Esophagus squamous epithelium (tissue), 5 donors: ENCODE results near the gene ALMS1. TPM values are rescaled to one million over a fixed set of nuclear protein-coding genes. Genes with fewer than 3 reads are reported as not detected.
"Not testable (repeated sequence)": the region's sequence is repeated elsewhere in the genome, so short reads cannot be mapped to it uniquely, and the experiment has no call there.

Source experiments
- DNase-seq: peaks from one replicate; lab custom pipeline; 2025; lab: John Stamatoyannopoulos, UW
- H3K27ac ChIP-seq, 4 donors: fragments of 200-600 bp; sonication (generic); one replicate each; pipeline ENCODE4 v1.5.1; 2016 to 2019; ENCODE audit warnings: mild to moderate bottlenecking in 1 of 4
- H3K27me3 ChIP-seq, 4 donors: fragments of 200-600 bp; sonication (generic); 1 replicate in 3 of 4; 2 replicates in 1 of 4; pipeline versions ENCODE4 v1.5.1 to v1.6.0; 2017 to 2021; ENCODE audit warnings: antibody characterized with exemption in 1 of 4
- H3K36me3 ChIP-seq, 3 donors: fragments of 200-600 bp; sonication (generic); one replicate each; pipeline ENCODE4 v1.5.1; 2016 to 2019
- H3K4me1 ChIP-seq, 3 donors: fragments of 200-600 bp; sonication (generic); one replicate each; pipeline ENCODE4 v1.5.1; 2017 to 2019
- H3K4me3 ChIP-seq, 4 donors: fragments of 200-600 bp; sonication (generic); 1 replicate in 3 of 4; 2 replicates in 1 of 4; pipeline ENCODE4 v1.5.1; 2016 to 2019; ENCODE audit warnings: mild to moderate bottlenecking in 2 of 4, moderate library complexity in 1 of 4
- H3K9me3 ChIP-seq, 3 donors: fragments of 200-600 bp; sonication (generic); one replicate each; pipeline ENCODE4 v1.5.1; 2016 to 2019
- CTCF ChIP-seq, 6 experiments: fragments of 450-650 bp in 4 of 6; fragments of 200-600 bp in 2 of 6; sonication (generic) in 2 of 6; IDR thresholded peaks; one replicate each; pipeline ENCODE4 v1.5.1; 2016 to 2019; ENCODE audit warnings: antibody characterized with exemption in 6 of 6, mild to moderate bottlenecking in 4 of 6, moderate library complexity in 4 of 6
- POLR2A ChIP-seq, 4 donors: fragments of 450-650 bp; IDR thresholded peaks; one replicate each; pipeline ENCODE4 v1.6.1; 2017; ENCODE audit warnings: antibody characterized with exemption in 4 of 4, mild to moderate bottlenecking in 4 of 4, moderate library complexity in 3 of 4
- WGBS, 2 donors: methylation state at CpG; one replicate each; pipeline ENCODE4 v1.1.5; 2018; 5-methylcytosine and 5-hydroxymethylcytosine counted together
- intact Hi-C: fragments of 100-400 bp; cut with DNase I; formaldehyde crosslinking; loops from one replicate; pipeline ENCODE4 v1.15.0; 2022
- total RNA-seq, 4 donors: library from RNA; depleted of rRNA; stranded (reverse); fragments of >200 nt; gene quantifications; one replicate each; pipeline ENCODE4 v1.1.0, GENCODE V29; 2016
- donor health status: DM: yes; HTN: yes; CAD: no.

ALMS1 gene
- total RNA-seq, 4 donors from 2014 or later, result 8.4 to 21.4 (median 9.5) TPM

GRCh38 chr2:73494031-73494430, 108.4 kb downstream of the ALMS1 start:
- TF ChIP-seq POLR2A (IDR thresholded peaks at IDR 0.05) (no peak), CTCF (IDR thresholded peaks at IDR 0.05) (no peak)
- intact Hi-C loops, result no loop called here
- no peak for DNase-seq
- Histone ChIP-seq H3K9me3 (no peaks in the 10 kb centered on the region), H3K36me3 (peaks cover 0 to 28% (median 0%) of the 10 kb centered on the region in 3 donors), H3K27me3 (no peaks in the 10 kb centered on the region), H3K4me3 (no peak overlapping the region), H3K27ac (no peak overlapping the region), H3K4me1 (no peaks in the 10 kb centered on the region)
- WGBS, 2 donors, result 69 to 94% methylated on average over 2 of the region's 2 CpGs

- Histone ChIP-seq H3K4me3 (no peak overlapping the region), H3K27me3 (no peaks in the 10 kb centered on the region), H3K27ac (no peak overlapping the region), H3K9me3 (peaks cover 0 to 8% (median 3%) of the 10 kb centered on the region in 3 donors), H3K4me1 (no peaks in the 10 kb centered on the region), H3K36me3 (no peaks in the 10 kb centered on the region)
- TF ChIP-seq CTCF (IDR thresholded peaks at IDR 0.05) (no peak), POLR2A (IDR thresholded peaks at IDR 0.05) (no peak)
- intact Hi-C loops, result no loop called here
- DNase-seq, result no peak
- 86 to 88% methylated on average over 2 of the region's 2 CpGs for WGBS, 2 donors
These were observed 118.4 kb downstream of the ALMS1 start for GRCh38 chr2:73503992-73504570.

GRCh38 chr2:73504850-73505249, 119.2 kb downstream of the ALMS1 start:
- intact Hi-C loops, H3K27me3 ChIP-seq, H3K9me3 ChIP-seq, H3K27ac ChIP-seq, H3K4me1 ChIP-seq, H3K36me3 ChIP-seq, H3K4me3 ChIP-seq, DNase-seq: not testable (repeated sequence)
- 88 to 91% methylated on average over 2 of the region's 2 CpGs for WGBS, 2 donors

- intact Hi-C loops, DNase-seq, H3K27ac ChIP-seq, H3K4me3 ChIP-seq, H3K4me1 ChIP-seq, H3K27me3 ChIP-seq: not testable (repeated sequence)
- Histone ChIP-seq H3K9me3 (peaks cover 0 to 17% (median 0%) of the 10 kb centered on the region in 3 donors), H3K36me3 (peaks cover 0 to 14% (median 0%) of the 10 kb centered on the region in 3 donors)
- 100% methylated on average over 1 of the region's 5 CpGs; no CpG with 5 or more reads in 1 of the 2 donors for WGBS, 2 donors
These were observed 124.8 kb downstream of the ALMS1 start for GRCh38 chr2:73510470-73510869.

- Histone ChIP-seq H3K9me3 (peaks cover 0 to 9% (median 0%) of the 10 kb centered on the region in 3 donors), H3K4me1 (no peaks in the 10 kb centered on the region), H3K27ac (no peak overlapping the region), H3K36me3 (peaks cover 0 to 29% (median 0%) of the 10 kb centered on the region in 3 donors), H3K27me3 (no peaks in the 10 kb centered on the region), H3K4me3 (no peak overlapping the region)
- intact Hi-C loops, result no loop called here
- WGBS, 2 donors, result 80 to 83% methylated on average over 1 of the region's 1 CpG
- TF ChIP-seq POLR2A (IDR thresholded peaks at IDR 0.05) (no peak), CTCF (IDR thresholded peaks at IDR 0.05) (no peak)
- DNase-seq, result no peak
These were observed 130.4 kb downstream of the ALMS1 start for GRCh38 chr2:73516033-73516432.

- no peak for DNase-seq
- Histone ChIP-seq H3K27ac (no peak overlapping the region), H3K4me3 (no peak overlapping the region), H3K9me3 (peaks cover 0 to 23% (median 14%) of the 10 kb centered on the region in 3 donors), H3K27me3 (no peaks in the 10 kb centered on the region), H3K36me3 (peaks cover 0 to 57% (median 4%) of the 10 kb centered on the region in 3 donors), H3K4me1 (no peaks in the 10 kb centered on the region)
- WGBS, 2 donors, result 83 to 100% methylated on average over 1 of the region's 1 CpG
- intact Hi-C loops, result no loop called here
- no peak for TF ChIP-seq CTCF (IDR thresholded peaks at IDR 0.05)
- no peak for TF ChIP-seq POLR2A (IDR thresholded peaks at IDR 0.05)
These were observed 143.1 kb downstream of the ALMS1 start for GRCh38 chr2:73528688-73529087.

- H3K4me3 ChIP-seq, H3K27ac ChIP-seq, H3K27me3 ChIP-seq, DNase-seq, intact Hi-C loops, H3K4me1 ChIP-seq: not testable (repeated sequence)
- Histone ChIP-seq H3K9me3 (peaks cover 0 to 23% (median 14%) of the 10 kb centered on the region in 3 donors), H3K36me3 (peaks cover 0 to 57% (median 4%) of the 10 kb centered on the region in 3 donors)
- 71 to 91% methylated on average over 4 of the region's 4 CpGs for WGBS, 2 donors
These were observed 145.1 kb downstream of the ALMS1 start for GRCh38 chr2:73530773-73531172.
